Endothelial cell of umbilical vein (primary cell): ENCODE measurements around the gene SHC4.

ENCODE experiments used
- EZH2 ChIP-seq: IDR thresholded peaks from 2 replicates; pipeline ENCODE4 v1.6.1; 2012; ENCODE audit warnings: borderline replicate concordance, low read depth, mild to moderate bottlenecking, moderate library complexity, low read length, inconsistent platforms; ENCODE audit not compliant: severe bottlenecking
- JUN ChIP-seq: IDR thresholded peaks from 2 replicates; pipeline ENCODE4 v1.6.1; 2011; ENCODE audit warnings: borderline replicate concordance, low read depth; ENCODE audit not compliant: insufficient read length, insufficient read depth
- MYC ChIP-seq: IDR thresholded peaks from one replicate; pipeline ENCODE4 v1.6.1; 2011; ENCODE audit warnings: mild to moderate bottlenecking, low read depth, low read length
- POLR2A ChIP-seq: IDR thresholded peaks from 2 replicates; pipeline ENCODE4 v1.6.1; 2012; ENCODE audit warnings: low read depth, mild to moderate bottlenecking, control low read depth, low read length
- POLR2AphosphoS5 ChIP-seq: IDR thresholded peaks from 2 replicates; pipeline ENCODE4 v1.6.1; 2012; ENCODE audit warnings: low read depth, mild to moderate bottlenecking, control low read depth, low read length, moderate library complexity; ENCODE audit not compliant: insufficient read depth
- TF ChIP-seq, protein P1 (sequence below), 2 donors: IDR thresholded peaks; 1 replicate in 1 of 2; 2 replicates in 1 of 2; pipeline ENCODE4 v1.5.1; 2011; ENCODE audit warnings: low read length in 2 of 2, mild to moderate bottlenecking in 2 of 2, moderate library complexity in 2 of 2, control low read depth in 1 of 2, inconsistent platforms in 1 of 2, low read depth in 1 of 2; ENCODE audit not compliant: insufficient read depth in 1 of 2; ENCODE audit errors: extremely low read depth in 1 of 2
- TF ChIP-seq, protein P2 (sequence below): IDR thresholded peaks from 2 replicates; pipeline ENCODE4 v1.6.1; 2011; ENCODE audit not compliant: insufficient read depth, insufficient read length

DNA sequence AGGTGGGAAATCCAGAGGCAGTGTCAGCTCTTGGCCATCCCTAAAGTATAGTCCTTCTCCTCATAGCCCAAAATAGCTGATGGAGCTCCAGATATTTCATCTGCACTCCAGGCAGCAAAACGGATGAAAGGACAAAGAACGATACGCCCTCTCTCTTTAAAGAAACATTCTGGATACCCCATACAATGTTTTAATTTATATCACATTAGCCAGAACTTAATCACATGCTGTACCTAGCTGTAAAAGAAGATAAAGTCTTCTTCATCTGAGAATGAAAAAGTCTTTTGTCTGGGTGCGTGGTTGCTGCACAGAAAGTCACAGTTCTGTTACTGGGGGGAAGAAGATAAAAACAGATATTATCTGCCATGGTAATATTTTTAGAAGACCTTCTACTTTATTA lies 4.3 kb upstream of the SHC4 start:
- TF ChIP-seq, protein P1, sequence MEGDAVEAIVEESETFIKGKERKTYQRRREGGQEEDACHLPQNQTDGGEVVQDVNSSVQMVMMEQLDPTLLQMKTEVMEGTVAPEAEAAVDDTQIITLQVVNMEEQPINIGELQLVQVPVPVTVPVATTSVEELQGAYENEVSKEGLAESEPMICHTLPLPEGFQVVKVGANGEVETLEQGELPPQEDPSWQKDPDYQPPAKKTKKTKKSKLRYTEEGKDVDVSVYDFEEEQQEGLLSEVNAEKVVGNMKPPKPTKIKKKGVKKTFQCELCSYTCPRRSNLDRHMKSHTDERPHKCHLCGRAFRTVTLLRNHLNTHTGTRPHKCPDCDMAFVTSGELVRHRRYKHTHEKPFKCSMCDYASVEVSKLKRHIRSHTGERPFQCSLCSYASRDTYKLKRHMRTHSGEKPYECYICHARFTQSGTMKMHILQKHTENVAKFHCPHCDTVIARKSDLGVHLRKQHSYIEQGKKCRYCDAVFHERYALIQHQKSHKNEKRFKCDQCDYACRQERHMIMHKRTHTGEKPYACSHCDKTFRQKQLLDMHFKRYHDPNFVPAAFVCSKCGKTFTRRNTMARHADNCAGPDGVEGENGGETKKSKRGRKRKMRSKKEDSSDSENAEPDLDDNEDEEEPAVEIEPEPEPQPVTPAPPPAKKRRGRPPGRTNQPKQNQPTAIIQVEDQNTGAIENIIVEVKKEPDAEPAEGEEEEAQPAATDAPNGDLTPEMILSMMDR (IDR thresholded peaks at IDR 0.05; ENCODE audit: extremely low read depth in 1 of 2, insufficient read depth in 1 of 2, low read depth in 1 of 2, low read length in 2 of 2) = no peak
- no peak for TF ChIP-seq POLR2A
- TF ChIP-seq EZH2 = no peak
- TF ChIP-seq POLR2AphosphoS5 = no peak
- TF ChIP-seq, protein P2, sequence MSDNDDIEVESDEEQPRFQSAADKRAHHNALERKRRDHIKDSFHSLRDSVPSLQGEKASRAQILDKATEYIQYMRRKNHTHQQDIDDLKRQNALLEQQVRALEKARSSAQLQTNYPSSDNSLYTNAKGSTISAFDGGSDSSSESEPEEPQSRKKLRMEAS = no peak
- TF ChIP-seq MYC = no peak
- TF ChIP-seq JUN = no peak
